H9 (cell line): ENCODE data around the gene SRPK3. TPM values are rescaled to one million over a fixed set of nuclear protein-coding genes. Genes with fewer than 3 reads are reported as not detected.

Experiments used
- DNase-seq: peaks from one replicate; pipeline ENCODE4 v3.0.0-alpha.2; 2017
- H2AFZ ChIP-seq: one replicate; pipeline ENCODE4 v1.6.1; 2013; ENCODE audit warnings: mild to moderate bottlenecking, low read length, control low read depth, moderate library complexity
- H2AK5ac ChIP-seq: 2 replicates; pipeline ENCODE4 v1.6.1; 2013; ENCODE audit warnings: low read length, control low read depth, mixed read lengths; ENCODE audit not compliant: insufficient read length
- H2BK120ac ChIP-seq: one replicate; pipeline ENCODE4 v1.6.1; 2013; ENCODE audit warnings: low read depth, mild to moderate bottlenecking, low read length, control low read depth, inconsistent platforms; ENCODE audit not compliant: poor library complexity, severe bottlenecking
- H2BK12ac ChIP-seq: 2 replicates; pipeline ENCODE4 v1.6.1; 2013; ENCODE audit warnings: low read length, control low read depth, mixed read lengths, low read depth; ENCODE audit not compliant: insufficient read length
- H2BK15ac ChIP-seq: 2 replicates; pipeline ENCODE4 v1.6.1; 2013; ENCODE audit warnings: low read depth, low read length, control low read depth
- H2BK20ac ChIP-seq: one replicate; pipeline ENCODE4 v1.6.1; 2013; ENCODE audit warnings: low read depth, mild to moderate bottlenecking, low read length, control low read depth, inconsistent platforms; ENCODE audit not compliant: poor library complexity, severe bottlenecking
- H2BK5ac ChIP-seq: 2 replicates; pipeline ENCODE4 v1.6.1; 2013; ENCODE audit warnings: low read length, control low read depth, mixed read lengths; ENCODE audit not compliant: insufficient read length
- H3K14ac ChIP-seq: 2 replicates; pipeline ENCODE4 v1.6.1; 2013; ENCODE audit warnings: low read length, control low read depth; ENCODE audit not compliant: insufficient read depth
- H3K18ac ChIP-seq: 2 replicates; pipeline ENCODE4 v1.6.1; 2013; ENCODE audit warnings: low read depth, mild to moderate bottlenecking, mixed read lengths, low read length, control low read depth; ENCODE audit not compliant: insufficient read length
- H3K23ac ChIP-seq: 2 replicates; pipeline ENCODE4 v1.6.1; 2013; ENCODE audit warnings: low read length, control low read depth, mixed read lengths, low read depth; ENCODE audit not compliant: insufficient read length
- H3K23me2 ChIP-seq: 2 replicates; pipeline ENCODE4 v1.6.1; 2013; ENCODE audit warnings: low read depth, mild to moderate bottlenecking, mixed read lengths, low read length, control low read depth; ENCODE audit not compliant: insufficient read length, poor library complexity, severe bottlenecking
- H3K27ac ChIP-seq: 2 replicates; pipeline ENCODE4 v1.5.1; 2013; ENCODE audit warnings: low read length, control low read depth, mixed read lengths, low read depth; ENCODE audit not compliant: insufficient read length
- H3K27me3 ChIP-seq: 2 replicates; pipeline ENCODE4 v1.6.1; 2013; ENCODE audit warnings: low read length, control low read depth, inconsistent platforms; ENCODE audit not compliant: insufficient read depth
- H3K4ac ChIP-seq: 2 replicates; pipeline ENCODE4 v1.6.1; 2013; ENCODE audit warnings: low read depth, mild to moderate bottlenecking, control low read depth, inconsistent platforms, low read length, moderate library complexity
- H3K4me1 ChIP-seq: 2 replicates; pipeline ENCODE4 v1.6.1; 2013; ENCODE audit warnings: low read length, control low read depth, inconsistent platforms; ENCODE audit not compliant: insufficient read depth
- H3K4me2 ChIP-seq: 2 replicates; pipeline ENCODE4 v1.6.1; 2013; ENCODE audit warnings: low read length, control low read depth, mixed read lengths; ENCODE audit not compliant: insufficient read length, insufficient read depth
- H3K56ac ChIP-seq: 2 replicates; pipeline ENCODE4 v1.6.1; 2013; ENCODE audit warnings: low read depth, mild to moderate bottlenecking, mixed read lengths, low read length, control low read depth; ENCODE audit not compliant: insufficient read length
- H3K79me1 ChIP-seq: 2 replicates; pipeline ENCODE4 v1.6.1; 2013; ENCODE audit warnings: low read depth, mild to moderate bottlenecking, moderate library complexity, low read length, control low read depth, inconsistent platforms; ENCODE audit not compliant: insufficient read depth, poor library complexity, severe bottlenecking
- H3K79me2 ChIP-seq: 2 replicates; pipeline ENCODE4 v1.6.1; 2013; ENCODE audit warnings: low read length, control low read depth, inconsistent platforms; ENCODE audit not compliant: insufficient read depth
- H3K9ac ChIP-seq: 2 replicates; pipeline ENCODE4 v1.6.1; 2013; ENCODE audit warnings: low read length, control low read depth, mixed read lengths; ENCODE audit not compliant: insufficient read length; ENCODE audit errors: extremely low read depth
- H3K9me3 ChIP-seq: one replicate; pipeline ENCODE4 v1.6.1; 2013; ENCODE audit warnings: low read depth, low read length, inconsistent platforms; ENCODE audit not compliant: control insufficient read depth
- H3T11ph ChIP-seq: one replicate; pipeline ENCODE4 v1.6.1; 2013; ENCODE audit warnings: mild to moderate bottlenecking, low read length, control low read depth, inconsistent platforms
- H4K20me1 ChIP-seq: one replicate; pipeline ENCODE4 v1.6.1; 2013; ENCODE audit not compliant: control insufficient read depth, insufficient read length, insufficient read depth
- H4K5ac ChIP-seq: 2 replicates; pipeline ENCODE4 v1.6.1; 2013; ENCODE audit warnings: low read depth, mild to moderate bottlenecking, mixed read lengths, low read length, control low read depth; ENCODE audit not compliant: insufficient read length
- H4K8ac ChIP-seq: replicated peaks from 2 replicates; pipeline ENCODE4 v1.6.1; 2013; ENCODE audit warnings: low read length, control low read depth, mixed read lengths, low read depth; ENCODE audit not compliant: insufficient read length
- H4K91ac ChIP-seq: 2 replicates; pipeline ENCODE4 v1.6.1; 2013; ENCODE audit warnings: low read depth, mild to moderate bottlenecking, moderate library complexity, mixed read lengths, low read length, control low read depth; ENCODE audit not compliant: insufficient read length
- H3K27ac Mint-ChIP-seq, 3 experiments: 2 replicates in 2 of 3; 3 replicates in 1 of 3; pipeline ENCODE4 v1.8.0; 2020 to 2021; ENCODE audit warnings: mixed read lengths in 3 of 3, mild to moderate bottlenecking in 1 of 3, moderate library complexity in 1 of 3
- H3K27me3 Mint-ChIP-seq: 2 replicates; pipeline ENCODE4 v1.8.0; 2021; ENCODE audit warnings: low read depth, mild to moderate bottlenecking, moderate library complexity, mixed read lengths
- H3K36me3 Mint-ChIP-seq, 3 experiments: 2 replicates in 2 of 3; 3 replicates in 1 of 3; pipeline ENCODE4 v1.8.0; 2020 to 2021; ENCODE audit warnings: low read depth in 3 of 3, mixed read lengths in 3 of 3; ENCODE audit not compliant: insufficient read depth in 1 of 3
- H3K4me1 Mint-ChIP-seq, 2 experiments: 2 replicates each; pipeline ENCODE4 v1.8.0; 2020; ENCODE audit warnings: mixed read lengths in 2 of 2
- H3K4me3 Mint-ChIP-seq, 2 experiments: 2 replicates in 1 of 2; 3 replicates in 1 of 2; pipeline ENCODE4 v1.8.0; 2020 to 2021; ENCODE audit warnings: mild to moderate bottlenecking in 2 of 2, mixed read lengths in 2 of 2, moderate library complexity in 1 of 2
- H3K9me3 Mint-ChIP-seq, 2 experiments: 2 replicates in 1 of 2; 3 replicates in 1 of 2; pipeline ENCODE4 v1.8.0; 2020; ENCODE audit warnings: mild to moderate bottlenecking in 2 of 2, mixed read lengths in 2 of 2, moderate library complexity in 1 of 2
- CTCF ChIP-seq: fragments of 200-600 bp; sonication (generic); conservative IDR thresholded peaks from 3 replicates; pipeline ENCODE4 v1.8.0; 2021; ENCODE audit warnings: antibody characterized with exemption, mild to moderate bottlenecking
- WGBS: extraction: QIAGEN DNeasy Blood & Tissue Kit; methylation state at CpG from one replicate; pipeline ENCODE4 v1.1.7; 2013; ENCODE audit warnings: missing lambda C conversion rate, low lambda C conversion rate, mixed read lengths; ENCODE audit not compliant: insufficient read length; ENCODE audit errors: extremely low coverage; 5-methylcytosine and 5-hydroxymethylcytosine counted together
- total RNA-seq: library from RNA; stranded (reverse); gene quantifications from 2 replicates; pipeline ENCODE4 v1.2.1, GENCODE V29; 2021

The SRPK3 gene
- total RNA-seq, 1 experiment from 2014 or later: not detected

DNA sequence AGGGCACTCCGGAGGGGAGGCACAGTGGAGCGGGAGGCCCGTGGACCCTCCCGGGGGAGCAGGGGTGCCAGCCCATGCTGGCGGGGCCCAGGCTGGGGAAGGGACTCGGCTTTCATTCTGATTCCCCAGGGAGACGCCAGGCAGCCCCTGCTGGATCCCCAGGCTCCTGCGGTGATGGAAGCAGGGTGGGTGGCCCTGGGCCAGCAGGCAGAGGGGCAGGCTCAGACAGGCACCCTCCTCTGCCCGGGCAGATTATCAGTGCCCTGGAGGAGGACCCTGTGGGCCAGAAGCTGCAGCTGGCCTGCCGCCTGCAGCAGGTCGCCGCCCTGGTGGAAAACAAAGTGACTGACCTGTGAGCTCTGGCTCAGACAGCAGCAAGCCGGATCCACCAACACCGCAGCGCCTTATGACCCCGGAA is 2.1 kb upstream of the SRPK3 start:
- Histone ChIP-seq H3K27me3 (no peaks in the 10 kb centered on the region), H2BK5ac (no peak overlapping the region), H4K91ac (no peak overlapping the region), H3K4me2 (no peak overlapping the region), H3K4me1 (no peaks in the 10 kb centered on the region), H4K5ac (no peak overlapping the region), H3K27ac (no peak overlapping the region), H2BK20ac (no peak overlapping the region), H3K9me3 (no peaks in the 10 kb centered on the region), H3K23ac (no peak overlapping the region), H2AK5ac (no peak overlapping the region), H2BK15ac (no peak overlapping the region), H3K14ac (no peak overlapping the region), H2BK120ac (no peak overlapping the region), H3K9ac (no peak overlapping the region), H3T11ph (no peak overlapping the region), H3K23me2 (no peaks in the 10 kb centered on the region), H3K79me1 (no peaks in the 10 kb centered on the region), H3K4ac (no peak overlapping the region), H2BK12ac (no peak overlapping the region), H4K20me1 (no peaks in the 10 kb centered on the region), H4K8ac (no peak overlapping the region), H3K56ac (no peak overlapping the region), H3K79me2 (no peaks in the 10 kb centered on the region), H2AFZ (no peak overlapping the region), H3K18ac (no peak overlapping the region)
- peaks cover 30 to 50% of the 10 kb centered on the region in 2 experiments for H3K9me3 Mint-ChIP-seq
- H3K36me3 Mint-ChIP-seq: peaks cover 0 to 9% (median 3%) of the 10 kb centered on the region in 3 experiments; a peak in 5 of 7 replicates
- H3K4me3 Mint-ChIP-seq: no peak overlapping the region
- peaks cover 2% of the 10 kb centered on the region; the same call in 1 of the 2 replicates for H3K27me3 Mint-ChIP-seq
- WGBS: no CpG with 5 or more reads among the region's 16 CpGs
- DNase-seq: no peak
- TF ChIP-seq CTCF: peak; percentile 49; the same call in 2 of the 3 replicates
- H3K27ac Mint-ChIP-seq: no peak overlapping the region
- peaks cover 4 to 8% of the 10 kb centered on the region in 2 experiments for H3K4me1 Mint-ChIP-seq
